ENCODE measurements around the gene IL17RE. TPM values are rescaled to one million over a fixed set of nuclear protein-coding genes. Genes with fewer than 3 reads are reported as not detected.
"Not testable (repeated sequence)": the region's sequence is repeated elsewhere in the genome, so short reads cannot be mapped to it uniquely, and the experiment has no call there.

IL17RE gene
- total and polyA plus RNA-seq, 10 donors: 0.57 to 5.1 (median 1.5) TPM

DNA sequence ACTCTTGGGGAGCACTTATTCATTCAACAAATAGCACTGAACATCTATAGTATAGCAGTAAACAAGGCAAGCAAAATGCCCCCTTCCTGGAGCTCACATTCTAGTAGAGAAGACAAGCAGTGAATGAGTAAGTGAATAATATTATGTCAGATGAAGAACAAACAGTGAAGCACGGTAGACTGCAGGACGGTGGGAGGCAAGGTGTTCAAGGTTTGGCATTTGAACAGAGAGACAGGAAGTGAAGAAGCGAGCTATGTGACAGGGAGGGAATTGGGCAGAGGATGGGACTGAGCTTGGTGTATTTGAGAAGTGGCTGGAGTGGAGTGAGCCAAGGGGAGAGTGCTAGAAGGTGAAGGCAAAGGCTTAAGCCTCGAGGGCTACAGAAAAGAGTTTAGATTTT is 32.3 kb downstream of the IL17RE start:
- H3K4me3 ChIP-seq: peak overlapping the region in 5 of 8 donors; percentile 62 to 94 (median 88)
- intact Hi-C loops (cut with DNase I; ENCODE audit: low total_unique reads): no loop called here
- no peak for TF ChIP-seq POLR2AphosphoS5 (IDR thresholded peaks at IDR 0.05)
- 51 to 72% (median 60%) methylated on average over 4 of the region's 4 CpGs for WGBS, 5 donors
- no peak for DNase-seq
- no peaks in the 10 kb centered on the region for H3K27me3 ChIP-seq (replicated peaks in 1 of 7)
- H3K27ac ChIP-seq: peak overlapping the region in 4 of 8 donors; percentile 94 to 97 (median 96)
- peaks cover 24 to 51% (median 39%) of the 10 kb centered on the region in 6 donors for H3K4me1 ChIP-seq
- no peaks in the 10 kb centered on the region for H3K9me3 ChIP-seq
- H3K36me3 ChIP-seq: peaks cover 0 to 48% (median 10%) of the 10 kb centered on the region in 6 donors

DNA sequence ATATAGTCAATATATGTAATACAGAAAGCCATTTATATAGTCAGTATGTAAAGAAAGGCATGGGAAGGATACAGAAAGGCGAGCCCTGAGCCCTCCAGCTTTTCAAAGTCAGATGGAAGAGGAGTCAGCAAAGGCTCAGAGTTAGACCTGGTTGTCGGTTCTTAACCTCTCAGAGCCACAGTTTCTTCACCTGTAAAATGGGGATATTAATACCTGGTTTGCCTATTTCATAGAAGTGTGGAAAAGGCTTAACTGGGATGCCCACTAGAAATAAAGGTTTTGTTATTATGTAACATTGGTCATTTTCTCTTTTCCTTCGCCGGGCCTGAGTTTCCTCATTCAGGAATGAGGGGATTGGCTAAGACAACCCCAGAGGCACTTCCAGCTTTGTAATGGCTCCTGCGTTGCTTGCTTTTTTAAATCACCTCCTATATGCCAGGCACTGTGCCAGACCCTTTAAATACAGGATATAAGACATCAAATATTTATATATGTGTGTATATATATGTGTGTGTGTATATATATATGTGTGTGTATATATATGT is 33.4 kb downstream of the IL17RE start:
- no peak for TF ChIP-seq POLR2A (IDR thresholded peaks at IDR 0.05)
- TF ChIP-seq CTCF (IDR thresholded peaks at IDR 0.05 in 8 of 11, conservative IDR thresholded peaks at IDR 0.05 in 3 of 11): no peak
- no peak for TF ChIP-seq POLR2AphosphoS5 (IDR thresholded peaks at IDR 0.05)
- H3K27ac ChIP-seq: no peak overlapping the region
- intact Hi-C loops (cut with DNase I; ENCODE audit: low total_unique reads): no loop called here
- no peak overlapping the region for H3K4me3 ChIP-seq
- no peaks in the 10 kb centered on the region for H3K27me3 ChIP-seq (replicated peaks in 1 of 7)
- H3K36me3 ChIP-seq: peaks cover 0 to 43% (median 14%) of the 10 kb centered on the region in 6 donors
- peaks cover 24 to 51% (median 39%) of the 10 kb centered on the region in 6 donors for H3K4me1 ChIP-seq
- no peaks in the 10 kb centered on the region for H3K9me3 ChIP-seq
- WGBS, 5 donors: 72 to 92% (median 82%) methylated on average over 5 of the region's 5 CpGs
- no peak for DNase-seq

DNA sequence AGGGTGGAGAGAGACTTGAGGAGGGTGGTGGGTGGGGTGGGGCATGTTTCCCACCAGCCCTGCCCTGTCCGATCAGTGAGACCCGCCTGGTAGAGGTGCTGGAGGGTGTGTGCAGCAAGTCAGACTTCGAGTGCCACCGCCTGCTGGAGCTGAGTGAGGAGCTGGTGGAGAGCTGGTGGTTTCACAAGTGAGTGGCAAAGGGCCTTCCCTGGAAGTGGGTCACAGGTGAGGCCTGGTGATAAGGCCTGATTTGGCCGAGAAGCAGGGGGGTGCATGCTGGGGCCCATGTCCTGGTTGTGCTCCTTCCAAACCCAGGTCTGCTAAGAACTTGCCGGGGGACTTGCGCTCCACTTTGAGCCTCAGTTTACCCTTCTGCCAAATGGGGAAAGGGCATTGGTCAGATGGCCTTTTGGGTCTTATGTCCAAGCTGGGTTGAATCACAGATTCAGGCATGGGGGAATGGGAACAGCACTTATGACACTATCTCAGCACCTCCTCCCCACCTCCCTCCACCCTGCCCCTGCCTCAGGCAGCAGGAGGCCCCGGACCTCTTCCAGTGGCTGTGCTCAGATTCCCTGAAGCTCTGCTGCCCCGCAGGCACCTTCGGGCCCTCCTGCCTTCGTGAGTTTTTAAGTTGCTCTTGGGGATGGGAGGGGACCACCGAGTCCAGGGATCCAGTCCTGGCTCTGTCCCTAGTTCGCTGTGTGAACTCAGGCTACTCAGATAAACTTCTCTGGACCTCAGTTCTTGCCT is 35.0 kb downstream of the IL17RE start:
- DNase-seq: no peak
- Histone ChIP-seq H3K36me3 (peaks cover 0 to 59% (median 19%) of the 10 kb centered on the region in 6 donors), H3K4me1 (peaks cover 18 to 38% (median 30%) of the 10 kb centered on the region in 6 donors), H3K27ac (no peak overlapping the region), H3K4me3 (no peak overlapping the region), H3K27me3 (replicated peaks in 1 of 7) (no peaks in the 10 kb centered on the region), H3K9me3 (no peaks in the 10 kb centered on the region)
- 93 to 100% (median 96%) methylated on average over 12 to 13 of the region's 13 CpGs for WGBS, 5 donors
- intact Hi-C loops (cut with DNase I; ENCODE audit: low total_unique reads): no loop called here
- no peak for TF ChIP-seq CTCF (IDR thresholded peaks at IDR 0.05 in 8 of 11, conservative IDR thresholded peaks at IDR 0.05 in 3 of 11)
- no peak for TF ChIP-seq POLR2A (IDR thresholded peaks at IDR 0.05)
- TF ChIP-seq POLR2AphosphoS5 (IDR thresholded peaks at IDR 0.05): no peak

- DNase-seq: no peak
- Histone ChIP-seq H3K36me3 (peaks cover 0 to 72% (median 26%) of the 10 kb centered on the region in 6 donors), H3K27ac (no peak overlapping the region), H3K27me3 (replicated peaks in 1 of 7) (no peaks in the 10 kb centered on the region), H3K4me1 (peaks cover 18 to 31% (median 25%) of the 10 kb centered on the region in 6 donors), H3K4me3 (no peak overlapping the region), H3K9me3 (no peaks in the 10 kb centered on the region)
- intact Hi-C loops (cut with DNase I; ENCODE audit: low total_unique reads): no loop called here
- TF ChIP-seq POLR2A (IDR thresholded peaks at IDR 0.05) (no peak), CTCF (IDR thresholded peaks at IDR 0.05 in 8 of 11, conservative IDR thresholded peaks at IDR 0.05 in 3 of 11) (no peak), POLR2AphosphoS5 (IDR thresholded peaks at IDR 0.05) (no peak)
- WGBS, 5 donors: 92 to 97% (median 97%) methylated on average over 2 of the region's 2 CpGs
These were observed 36.3 kb downstream of the IL17RE start for GRCh38 chr3:9938966-9939365.

- intact Hi-C loops (cut with DNase I; ENCODE audit: low total_unique reads): not testable (repeated sequence)
These were observed 37.3 kb downstream of the IL17RE start for GRCh38 chr3:9939906-9940305.

More at GRCh38 chr3:9939906-9940305, 37.3 kb downstream of the IL17RE start:
- 91 to 97% (median 95%) methylated on average over 5 to 32 of the region's 32 CpGs for WGBS, 5 donors
- H3K36me3 ChIP-seq: peaks cover 0 to 82% (median 28%) of the 10 kb centered on the region in 6 donors
- not testable (repeated sequence) for H3K4me3 ChIP-seq; H3K9me3 ChIP-seq; DNase-seq; H3K27me3 ChIP-seq (replicated peaks in 1 of 7); H3K27ac ChIP-seq
- H3K4me1 ChIP-seq: peaks cover 11 to 22% (median 16%) of the 10 kb centered on the region in 6 donors
